Measurements from ENCODE around the gene IL17D. TPM values are rescaled to one million over a fixed set of nuclear protein-coding genes. Genes with fewer than 3 reads are reported as not detected.

IL17D gene
- total and polyA plus RNA-seq, 9 donors: 1.7 to 12.6 (median 4.4) TPM

DNA sequence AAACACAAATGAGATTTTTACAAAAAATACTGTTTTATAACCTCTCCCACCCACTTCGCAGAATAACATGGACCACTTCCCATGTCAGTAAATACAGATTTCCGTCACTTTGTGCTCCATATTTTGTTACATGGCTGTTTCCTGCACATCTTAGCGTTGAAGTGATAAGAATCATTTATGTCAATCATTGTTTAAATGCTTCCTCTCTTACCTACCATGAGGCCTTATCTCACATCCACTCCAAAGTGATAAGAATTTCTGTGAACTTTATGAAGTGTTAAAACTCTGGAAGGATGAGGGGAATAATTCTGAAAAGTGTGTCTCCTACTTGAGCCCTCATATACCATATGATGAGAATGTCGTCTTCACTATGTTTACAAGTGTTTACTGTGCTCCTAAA is 36.6 kb upstream of the IL17D start:
- WGBS, 3 donors: 86 to 94% (median 87%) methylated on average over 4 of the region's 4 CpGs
- no peak overlapping the region for H3K27ac ChIP-seq
- no peaks in the 10 kb centered on the region for H3K9me3 ChIP-seq
- no peak overlapping the region for H3K4me3 ChIP-seq
- no peaks in the 10 kb centered on the region for H3K36me3 ChIP-seq
- H3K27me3 ChIP-seq: no peaks in the 10 kb centered on the region
- TF ChIP-seq, protein P1, sequence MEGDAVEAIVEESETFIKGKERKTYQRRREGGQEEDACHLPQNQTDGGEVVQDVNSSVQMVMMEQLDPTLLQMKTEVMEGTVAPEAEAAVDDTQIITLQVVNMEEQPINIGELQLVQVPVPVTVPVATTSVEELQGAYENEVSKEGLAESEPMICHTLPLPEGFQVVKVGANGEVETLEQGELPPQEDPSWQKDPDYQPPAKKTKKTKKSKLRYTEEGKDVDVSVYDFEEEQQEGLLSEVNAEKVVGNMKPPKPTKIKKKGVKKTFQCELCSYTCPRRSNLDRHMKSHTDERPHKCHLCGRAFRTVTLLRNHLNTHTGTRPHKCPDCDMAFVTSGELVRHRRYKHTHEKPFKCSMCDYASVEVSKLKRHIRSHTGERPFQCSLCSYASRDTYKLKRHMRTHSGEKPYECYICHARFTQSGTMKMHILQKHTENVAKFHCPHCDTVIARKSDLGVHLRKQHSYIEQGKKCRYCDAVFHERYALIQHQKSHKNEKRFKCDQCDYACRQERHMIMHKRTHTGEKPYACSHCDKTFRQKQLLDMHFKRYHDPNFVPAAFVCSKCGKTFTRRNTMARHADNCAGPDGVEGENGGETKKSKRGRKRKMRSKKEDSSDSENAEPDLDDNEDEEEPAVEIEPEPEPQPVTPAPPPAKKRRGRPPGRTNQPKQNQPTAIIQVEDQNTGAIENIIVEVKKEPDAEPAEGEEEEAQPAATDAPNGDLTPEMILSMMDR (IDR thresholded peaks at IDR 0.05): no peak
- TF ChIP-seq POLR2A (IDR thresholded peaks at IDR 0.05): no peak
- no peak for TF ChIP-seq EP300 (IDR thresholded peaks at IDR 0.05)
- H3K4me1 ChIP-seq (ENCODE audit: insufficient read depth): no peaks in the 10 kb centered on the region
- no peak for DNase-seq
- intact Hi-C loops (cut with DNase I): no loop called here

- whole genome bisulfite sequencing, 3 donors: 61 to 86% (median 74%) methylated on average over 4 of the region's 4 CpGs
- no peak for TF ChIP-seq EP300 (IDR thresholded peaks at IDR 0.05)
- TF ChIP-seq, protein P1 (IDR thresholded peaks at IDR 0.05): no peak
- no peak for TF ChIP-seq POLR2A (IDR thresholded peaks at IDR 0.05)
These were observed 35.6 kb upstream of the IL17D start for GRCh38 chr13:20667857-20668437.

GRCh38 chr13:20669162-20669561 is 34.3 kb upstream of the IL17D start:
- intact Hi-C loops (cut with DNase I): no loop called here
- no peak for DNase-seq
- WGBS, 3 donors: 87 to 97% (median 93%) methylated on average over 5 of the region's 5 CpGs
- H3K27ac ChIP-seq: no peak overlapping the region
- H3K4me1 ChIP-seq (ENCODE audit: insufficient read depth): no peaks in the 10 kb centered on the region
- TF ChIP-seq POLR2A (IDR thresholded peaks at IDR 0.05) (no peak), EP300 (IDR thresholded peaks at IDR 0.05) (no peak)
- TF ChIP-seq, protein P1 (IDR thresholded peaks at IDR 0.05): no peak
- H3K4me3 ChIP-seq: no peak overlapping the region
- no peaks in the 10 kb centered on the region for H3K9me3 ChIP-seq
- no peaks in the 10 kb centered on the region for H3K27me3 ChIP-seq
- no peaks in the 10 kb centered on the region for H3K36me3 ChIP-seq

More at GRCh38 chr13:20667857-20668437, 35.6 kb upstream of the IL17D start:
- Histone ChIP-seq H3K9me3 (no peaks in the 10 kb centered on the region), H3K4me3 (no peak overlapping the region), H3K36me3 (no peaks in the 10 kb centered on the region), H3K4me1 (ENCODE audit: insufficient read depth) (no peaks in the 10 kb centered on the region), H3K27me3 (no peaks in the 10 kb centered on the region), H3K27ac (no peak overlapping the region)
- no peak for DNase-seq
- intact Hi-C loops (cut with DNase I): no loop called here

- 93 to 100% (median 100%) methylated on average over 1 of the region's 1 CpG for WGBS, 3 donors
- no peak overlapping the region for H3K4me3 ChIP-seq
- H3K9me3 ChIP-seq: no peaks in the 10 kb centered on the region
- no peaks in the 10 kb centered on the region for H3K36me3 ChIP-seq
- intact Hi-C loops (cut with DNase I): no loop called here
- TF ChIP-seq, protein P1 (IDR thresholded peaks at IDR 0.05): no peak
- no peak for TF ChIP-seq POLR2A (IDR thresholded peaks at IDR 0.05)
- no peak for TF ChIP-seq EP300 (IDR thresholded peaks at IDR 0.05)
- H3K27me3 ChIP-seq: no peaks in the 10 kb centered on the region
- H3K4me1 ChIP-seq (ENCODE audit: insufficient read depth): no peaks in the 10 kb centered on the region
- no peak for DNase-seq
- no peak overlapping the region for H3K27ac ChIP-seq
These were observed 31.7 kb upstream of the IL17D start for GRCh38 chr13:20671789-20672188.
